ENCODE measurements around the gene TENM4. TPM values are rescaled to one million over a fixed set of nuclear protein-coding genes. Genes with fewer than 3 reads are reported as not detected.

Gene TENM4
- total and polyA plus RNA-seq, 2 of the 13 experiments (the other 11 are each of a cell fraction or from before 2014, with no cell fraction given): not detected

DNA sequence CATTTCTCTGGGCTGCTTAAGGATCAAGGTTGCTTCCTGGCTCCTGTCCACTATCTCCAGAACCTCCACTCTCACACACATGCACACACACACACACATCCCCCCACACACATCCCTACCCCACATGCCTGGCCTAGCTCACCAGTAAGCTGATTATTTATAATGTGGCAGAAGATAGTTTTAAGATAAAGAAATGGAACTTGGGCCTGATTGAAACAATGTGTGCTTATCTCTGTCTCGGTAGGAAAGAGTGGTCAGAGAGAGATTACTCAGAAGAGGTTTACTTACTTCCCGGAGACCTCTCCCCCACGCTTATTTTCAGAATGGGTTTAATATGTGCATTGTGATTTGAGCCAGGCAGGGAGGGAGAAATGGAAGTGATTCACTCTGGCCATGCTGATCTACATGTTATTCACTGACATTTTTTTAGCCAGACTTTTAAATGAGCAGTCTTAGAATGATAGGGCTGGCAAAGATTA is 422.4 kb downstream of the TENM4 start:
- ChIA-PET CTCF (ENCODE audit: low intra/inter-chr PET ratio, low total read pairs) (no interaction called here), POLR2A (no interaction called here)
- no peak for TF ChIP-seq ASH2L (IDR thresholded peaks at IDR 0.05; ENCODE audit: insufficient read length, low read depth, low read length)
- TF ChIP-seq NR2F1 (CRISPR knock-in tag; IDR thresholded peaks at IDR 0.05): no peak
- TF ChIP-seq, protein P1, sequence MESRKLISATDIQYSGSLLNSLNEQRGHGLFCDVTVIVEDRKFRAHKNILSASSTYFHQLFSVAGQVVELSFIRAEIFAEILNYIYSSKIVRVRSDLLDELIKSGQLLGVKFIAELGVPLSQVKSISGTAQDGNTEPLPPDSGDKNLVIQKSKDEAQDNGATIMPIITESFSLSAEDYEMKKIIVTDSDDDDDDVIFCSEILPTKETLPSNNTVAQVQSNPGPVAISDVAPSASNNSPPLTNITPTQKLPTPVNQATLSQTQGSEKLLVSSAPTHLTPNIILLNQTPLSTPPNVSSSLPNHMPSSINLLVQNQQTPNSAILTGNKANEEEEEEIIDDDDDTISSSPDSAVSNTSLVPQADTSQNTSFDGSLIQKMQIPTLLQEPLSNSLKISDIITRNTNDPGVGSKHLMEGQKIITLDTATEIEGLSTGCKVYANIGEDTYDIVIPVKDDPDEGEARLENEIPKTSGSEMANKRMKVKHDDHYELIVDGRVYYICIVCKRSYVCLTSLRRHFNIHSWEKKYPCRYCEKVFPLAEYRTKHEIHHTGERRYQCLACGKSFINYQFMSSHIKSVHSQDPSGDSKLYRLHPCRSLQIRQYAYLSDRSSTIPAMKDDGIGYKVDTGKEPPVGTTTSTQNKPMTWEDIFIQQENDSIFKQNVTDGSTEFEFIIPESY (CRISPR knock-in tag; IDR thresholded peaks at IDR 0.05): no peak
- TF ChIP-seq, protein P2, sequence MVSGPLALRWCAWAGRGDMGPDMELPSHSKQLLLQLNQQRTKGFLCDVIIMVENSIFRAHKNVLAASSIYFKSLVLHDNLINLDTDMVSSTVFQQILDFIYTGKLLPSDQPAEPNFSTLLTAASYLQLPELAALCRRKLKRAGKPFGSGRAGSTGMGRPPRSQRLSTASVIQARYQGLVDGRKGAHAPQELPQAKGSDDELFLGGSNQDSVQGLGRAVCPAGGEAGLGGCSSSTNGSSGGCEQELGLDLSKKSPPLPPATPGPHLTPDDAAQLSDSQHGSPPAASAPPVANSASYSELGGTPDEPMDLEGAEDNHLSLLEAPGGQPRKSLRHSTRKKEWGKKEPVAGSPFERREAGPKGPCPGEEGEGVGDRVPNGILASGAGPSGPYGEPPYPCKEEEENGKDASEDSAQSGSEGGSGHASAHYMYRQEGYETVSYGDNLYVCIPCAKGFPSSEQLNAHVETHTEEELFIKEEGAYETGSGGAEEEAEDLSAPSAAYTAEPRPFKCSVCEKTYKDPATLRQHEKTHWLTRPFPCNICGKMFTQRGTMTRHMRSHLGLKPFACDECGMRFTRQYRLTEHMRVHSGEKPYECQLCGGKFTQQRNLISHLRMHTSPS (CRISPR knock-in tag; IDR thresholded peaks at IDR 0.05; ENCODE audit: low read depth): no peak
- TF ChIP-seq ZNF780A (CRISPR knock-in tag; IDR thresholded peaks at IDR 0.05): no peak
- no peak for TF ChIP-seq NONO (IDR thresholded peaks at IDR 0.05)
- no peak for TF ChIP-seq NONO (CRISPR knock-in tag; conservative IDR thresholded peaks at IDR 0.05)
- TF ChIP-seq ZNF468 (CRISPR knock-in tag; IDR thresholded peaks at IDR 0.05): no peak
- TF ChIP-seq RBFOX2 (IDR thresholded peaks at IDR 0.05; ENCODE audit: low read depth, low read length): no peak
- TF ChIP-seq ZNF781 (CRISPR knock-in tag; IDR thresholded peaks at IDR 0.05; ENCODE audit: borderline replicate concordance, not compliant biosample characterization): no peak
- TF ChIP-seq KLF13 (CRISPR knock-in tag; IDR thresholded peaks at IDR 0.05): no peak
- no peak for TF ChIP-seq ZNF761 (CRISPR knock-in tag; conservative IDR thresholded peaks at IDR 0.05)
- TF ChIP-seq ATF7 (IDR thresholded peaks at IDR 0.05): no peak
- no peak for TF ChIP-seq ATF7 (CRISPR knock-in tag; IDR thresholded peaks at IDR 0.05)
- TF ChIP-seq, protein P3, sequence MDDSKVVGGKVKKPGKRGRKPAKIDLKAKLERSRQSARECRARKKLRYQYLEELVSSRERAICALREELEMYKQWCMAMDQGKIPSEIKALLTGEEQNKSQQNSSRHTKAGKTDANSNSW (CRISPR knock-in tag; IDR thresholded peaks at IDR 0.05; ENCODE audit: borderline replicate concordance): no peak
- TF ChIP-seq TCF12 (IDR thresholded peaks at IDR 0.05): no peak
- no peak for TF ChIP-seq TCF12 (CRISPR knock-in tag; IDR thresholded peaks at IDR 0.05)
- no peak for TF ChIP-seq ZNF44 (CRISPR knock-in tag; IDR thresholded peaks at IDR 0.05)
- TF ChIP-seq ZBTB7B (CRISPR knock-in tag; IDR thresholded peaks at IDR 0.05): no peak
- no peak for TF ChIP-seq ZNF484 (CRISPR knock-in tag; IDR thresholded peaks at IDR 0.05; ENCODE audit: borderline replicate concordance, low read depth)
- TF ChIP-seq, protein P4, sequence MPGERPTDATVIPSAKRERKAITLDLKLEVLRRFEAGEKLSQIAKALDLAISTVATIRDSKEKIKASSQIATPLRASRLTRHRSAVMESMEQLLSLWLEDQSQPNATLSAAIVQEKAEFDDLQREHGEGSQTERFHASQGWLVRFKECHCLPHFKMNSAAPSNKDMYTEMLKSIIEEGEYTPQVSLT (CRISPR knock-in tag; IDR thresholded peaks at IDR 0.05; ENCODE audit: borderline replicate concordance, low read depth): no peak
- Histone ChIP-seq H3K4me1 (ENCODE audit: insufficient read depth, low read length) (no peaks in the 10 kb centered on the region), H3K4me3 (replicated peaks in 1 of 3; ENCODE audit: insufficient read depth in 1 of 3, low read depth in 2 of 3, low read length in 3 of 3) (no peak overlapping the region), H3K9me3 (ENCODE audit: low read length) (no peaks in the 10 kb centered on the region), H3K4me2 (ENCODE audit: low read depth, low read length) (no peak overlapping the region), H3K9ac (ENCODE audit: insufficient read depth, low read depth, low read length) (no peak overlapping the region), H4K20me1 (ENCODE audit: insufficient read depth, low read length) (no peaks in the 10 kb centered on the region), H3K27ac (ENCODE audit: extremely low read length, insufficient read depth, low read length) (no peak overlapping the region), H3K36me3 (replicated peaks in 1 of 2; ENCODE audit: control insufficient read depth in 1 of 2, insufficient read depth in 2 of 2, low read length in 2 of 2) (no peaks in the 10 kb centered on the region), H3K79me2 (ENCODE audit: insufficient read depth, low read length) (no peaks in the 10 kb centered on the region), H3K27me3 (ENCODE audit: control insufficient read depth in 1 of 2, insufficient read depth in 2 of 2, low read length in 2 of 2) (no peaks in the 10 kb centered on the region), H2AFZ (ENCODE audit: low read length) (no peak overlapping the region)
- ATAC-seq (no peak), FAIRE-seq (no peak), DNase-seq (ENCODE audit: low spot score) (no peak)
- in situ Hi-C loops (cut with HindIII; ENCODE audit: extremely low pct_ligation_motif_present, low pct_unique_long_range_greater_than_20kb) (no loop called here), intact Hi-C loops (cut with micrococcal nuclease; ENCODE audit: unreplicated experiment) (no loop called here)
- 23% methylated on average over 3 of the region's 3 CpGs for WGBS (ENCODE audit: low lambda C conversion rate)
- no TSS peak for BruUV-seq (replicated peaks)

Data from HepG2 (cell line).